D721Med (cell line): ENCODE results near the gene GCNT4.

Experiments used
- DNase-seq: peaks from one replicate; pipeline ENCODE4 v3.0.0; 2011; ENCODE audit warnings: low spot score; ENCODE audit not compliant: insufficient read length
- FAIRE-seq: peaks from 2 replicates; lab custom pipeline; 2011; peaks lifted over from hg19 to GRCh38; lab: Jason Lieb, UNC
- CTCF ChIP-seq: IDR thresholded peaks from 2 replicates; pipeline ENCODE4 v1.5.1; 2012; ENCODE audit warnings: mild to moderate bottlenecking, control low read depth; ENCODE audit not compliant: insufficient read depth; ENCODE audit errors: missing control alignments

GCNT4 gene

DNA sequence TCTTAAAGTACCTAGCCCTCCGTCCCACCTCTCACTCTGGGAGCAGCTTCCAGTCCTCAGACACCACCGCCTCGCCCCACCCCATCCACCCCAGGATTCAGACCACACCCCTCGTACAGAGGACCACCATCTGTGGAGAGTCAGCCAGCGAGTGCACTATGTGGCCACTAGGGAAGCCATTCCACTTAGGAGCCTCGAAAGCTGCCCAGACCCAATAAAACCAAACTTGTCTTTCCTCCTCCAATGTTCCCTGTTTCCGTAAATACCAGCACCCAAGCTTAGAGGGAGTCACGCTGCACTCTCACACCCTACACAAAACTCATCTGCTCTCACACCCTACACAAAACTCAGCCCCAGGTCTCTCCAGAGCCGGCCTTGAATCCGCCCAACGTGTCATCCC lies 1.9 kb downstream of the GCNT4 start:
- no peak for FAIRE-seq
- DNase-seq = no peak
- peak; percentile 46 for TF ChIP-seq CTCF

DNA sequence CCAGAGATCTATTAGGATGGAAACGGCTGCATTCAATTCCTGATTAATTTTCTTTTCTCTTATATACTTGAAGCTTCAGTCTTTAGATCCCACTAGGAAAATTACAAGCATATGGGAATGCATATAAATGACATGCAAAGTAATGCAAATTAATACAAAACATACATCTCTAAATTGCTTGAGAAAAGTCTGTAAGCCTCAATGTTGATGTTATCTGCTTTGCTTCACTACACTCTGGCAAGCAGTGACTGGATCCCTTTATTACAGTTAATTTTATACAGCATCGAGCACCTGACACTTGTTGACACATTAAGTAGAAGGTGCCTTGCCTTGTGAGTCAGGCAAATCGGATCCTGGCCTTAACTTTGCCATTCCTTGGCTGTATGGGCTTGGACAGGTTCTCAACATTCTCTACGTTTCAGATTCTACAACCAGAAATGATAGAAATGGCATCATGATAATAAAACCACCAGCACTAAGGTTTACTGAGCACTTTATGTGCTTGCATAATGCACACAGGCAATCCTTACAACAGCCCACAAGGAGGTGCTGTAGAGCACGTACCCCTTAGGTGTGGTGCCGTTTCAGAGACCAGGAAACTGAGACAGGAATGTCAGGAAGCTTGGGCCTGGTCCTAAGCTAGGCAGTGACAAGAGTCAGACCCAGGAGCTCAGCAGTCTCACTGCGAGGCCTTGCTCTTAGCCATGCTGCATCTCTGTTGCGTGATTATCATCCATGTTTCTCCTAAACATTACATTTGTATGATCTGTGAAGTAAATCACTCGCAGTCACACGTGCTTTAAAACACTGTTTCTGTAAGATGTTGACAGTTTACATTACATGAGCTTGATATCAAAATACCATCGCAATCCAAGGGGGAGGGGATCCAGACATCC lies 2.7 kb downstream of the GCNT4 start:
- no peak for DNase-seq
- no peak for FAIRE-seq
- peak; percentile 92 for TF ChIP-seq CTCF

DNA sequence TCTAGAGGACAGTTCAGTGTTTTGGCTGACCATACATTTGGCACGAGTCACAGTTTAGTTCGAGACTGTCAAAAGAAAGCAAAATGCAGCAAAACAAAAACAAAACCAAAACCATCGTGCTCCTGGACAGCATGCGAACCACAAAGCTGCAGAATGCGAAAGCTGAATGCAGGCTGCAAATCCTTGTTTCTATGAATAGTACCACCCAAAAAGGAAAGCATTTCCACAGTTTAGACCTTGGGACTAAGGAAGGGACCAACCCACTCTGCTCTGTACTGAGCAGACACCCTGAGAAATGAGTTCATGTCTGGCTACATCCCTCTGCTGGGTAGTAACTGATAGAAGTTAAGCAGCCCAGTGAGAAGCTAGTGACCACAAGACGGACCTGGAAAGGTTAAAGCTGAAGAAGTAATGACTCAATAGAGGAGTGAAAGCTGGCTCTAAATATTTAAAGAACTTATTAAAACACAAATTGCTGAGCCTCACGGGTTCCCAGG lies 3.9 kb downstream of the GCNT4 start:
- no peak for FAIRE-seq

DNA sequence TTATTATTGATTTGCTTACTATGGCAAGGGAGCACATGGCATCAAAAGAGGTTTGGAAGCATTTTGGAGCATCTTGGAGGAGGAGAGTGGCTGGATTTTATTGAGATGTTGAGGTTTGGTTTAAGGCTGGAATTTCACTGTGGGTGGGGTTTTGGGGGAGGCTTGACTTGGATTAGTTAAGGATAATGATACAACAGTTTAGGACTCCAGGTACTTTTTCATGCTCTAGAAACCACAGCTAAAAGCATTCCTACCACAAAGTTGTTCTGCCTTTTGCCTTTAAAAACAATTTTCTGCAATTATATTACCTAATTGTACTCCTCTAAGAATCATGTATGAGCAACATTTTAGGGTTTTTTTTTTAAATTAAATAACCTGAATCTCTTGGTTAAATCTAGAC lies 5.0 kb downstream of the GCNT4 start:
- FAIRE-seq = no peak
- no peak for TF ChIP-seq CTCF
- DNase-seq = no peak

More for the DNA sequence above, 3.9 kb downstream of the GCNT4 start:
- DNase-seq = no peak
- TF ChIP-seq CTCF = no peak

DNA sequence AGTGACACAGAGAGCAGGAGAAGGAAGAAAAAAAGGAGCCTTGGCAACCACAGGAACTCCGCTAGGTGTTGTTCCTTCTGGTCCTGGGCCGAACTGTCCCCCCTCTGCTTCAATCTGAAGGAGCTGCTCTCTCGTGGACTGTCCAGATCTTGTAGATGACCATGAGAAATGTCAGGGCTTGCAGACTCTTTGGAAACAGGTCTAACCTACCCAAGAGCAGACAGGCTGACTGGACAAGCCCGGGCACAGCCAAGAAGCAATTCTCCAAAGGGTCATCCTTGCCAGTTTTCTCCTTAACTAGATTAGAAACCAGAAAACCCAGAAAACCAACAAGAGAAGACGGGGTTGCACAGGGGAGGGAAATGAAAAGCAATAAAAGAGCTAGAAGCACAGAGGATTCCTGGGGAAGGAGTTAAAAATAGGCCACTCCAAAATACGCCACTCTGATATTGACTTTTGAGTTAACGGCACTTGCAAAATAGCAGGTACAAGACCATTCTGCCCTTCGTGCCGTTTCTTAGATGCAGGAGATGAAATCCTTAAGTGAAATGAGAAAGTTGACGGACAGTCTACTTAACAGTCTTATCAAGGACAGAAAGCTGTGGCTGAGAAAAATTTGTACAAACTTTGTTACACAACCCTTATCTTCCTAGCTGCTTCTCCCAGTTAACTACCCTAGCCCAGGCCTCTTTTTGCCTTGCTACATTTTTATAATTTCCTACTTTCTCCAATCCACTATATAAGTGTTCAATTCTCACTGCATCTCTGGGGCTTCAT lies 5.8 kb downstream of the GCNT4 start:
- DNase-seq (no peak), FAIRE-seq (no peak)
- TF ChIP-seq CTCF = no peak

DNA sequence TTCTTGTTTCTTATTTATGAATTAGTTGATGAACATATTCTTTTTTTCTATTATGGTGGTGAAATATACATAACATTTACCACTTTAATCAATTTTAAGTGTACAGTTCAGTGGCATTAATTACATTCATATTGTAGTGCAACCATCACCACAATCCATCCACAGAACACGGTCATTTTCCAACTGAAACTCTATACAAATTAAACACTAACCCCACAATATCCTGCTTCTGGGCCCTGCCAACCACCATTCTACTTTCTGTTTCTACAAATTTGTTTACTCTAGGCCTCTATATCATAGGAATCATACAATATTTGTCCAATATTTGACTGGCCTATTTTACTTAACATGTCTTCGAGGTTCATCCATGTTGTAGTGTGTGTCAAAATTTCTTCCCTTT lies 7.3 kb downstream of the GCNT4 start:
- DNase-seq = no peak
- TF ChIP-seq CTCF = no peak
- FAIRE-seq = no peak
